ENCODE results near the gene FAM110D. TPM values are rescaled to one million over a fixed set of nuclear protein-coding genes. Genes with fewer than 3 reads are reported as not detected.

FAM110D gene
- total and polyA plus RNA-seq, 2 of the 8 experiments (the other 6 are each of a cell fraction or from before 2014, with no cell fraction given) = 0.21 to 0.48 TPM

DNA sequence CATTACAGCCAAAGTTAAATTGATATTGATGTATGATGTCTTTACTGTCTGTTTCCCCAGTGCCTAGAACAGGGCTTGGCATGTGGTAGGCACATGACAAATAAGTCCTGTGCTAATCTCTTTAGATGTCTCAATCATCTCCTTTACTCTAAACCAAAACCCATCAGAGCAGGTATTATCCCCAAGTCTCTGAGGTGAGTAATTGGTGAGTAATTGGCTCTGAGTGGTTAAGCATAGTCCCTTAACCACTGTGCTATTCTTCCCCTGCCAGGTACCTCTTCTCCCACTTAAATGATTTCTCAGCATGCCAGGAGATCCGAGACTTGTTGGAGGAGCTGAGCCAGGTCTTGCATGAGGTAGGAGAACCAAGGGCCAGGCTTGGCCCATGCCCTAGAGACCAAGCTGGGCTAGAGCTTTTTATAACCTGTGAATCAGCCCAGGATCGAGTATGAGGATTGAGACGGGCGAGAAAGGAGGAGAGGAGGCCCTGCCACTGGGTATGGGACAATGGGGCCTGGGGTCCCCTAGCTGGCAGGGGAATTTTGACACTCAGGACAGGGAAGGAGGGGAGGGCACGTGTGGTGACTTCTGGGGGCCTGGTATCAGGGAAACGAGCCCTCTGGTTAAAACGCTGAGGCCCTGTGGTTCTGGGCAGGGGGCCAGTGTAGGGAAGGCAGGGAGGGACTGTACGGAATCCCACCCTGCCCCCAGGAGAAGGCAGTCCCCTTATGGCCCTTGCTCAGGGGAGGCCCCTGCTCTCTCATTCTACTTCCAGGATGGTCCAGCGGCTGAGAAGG lies 22.9 kb downstream of the FAM110D start (continued):
- no peak for TF ChIP-seq NANOG (IDR thresholded peaks at IDR 0.05; ENCODE audit: insufficient read depth, low read depth, low read length, poor library complexity, severe bottlenecking)
